C4-2B (cell line): ENCODE measurements around the gene CRHBP.

ENCODE experiments used
- ZFX ChIP-seq: fragments of 450-650 bp; IDR thresholded peaks from 2 replicates; pipeline ENCODE4 v1.6.1; 2017
- TF ChIP-seq, protein P1 (sequence below): fragments of 450-650 bp; conservative IDR thresholded peaks from 2 replicates; pipeline ENCODE4 v1.5.1; 2017; ENCODE audit warnings: mild to moderate bottlenecking

- TF ChIP-seq, protein P1, sequence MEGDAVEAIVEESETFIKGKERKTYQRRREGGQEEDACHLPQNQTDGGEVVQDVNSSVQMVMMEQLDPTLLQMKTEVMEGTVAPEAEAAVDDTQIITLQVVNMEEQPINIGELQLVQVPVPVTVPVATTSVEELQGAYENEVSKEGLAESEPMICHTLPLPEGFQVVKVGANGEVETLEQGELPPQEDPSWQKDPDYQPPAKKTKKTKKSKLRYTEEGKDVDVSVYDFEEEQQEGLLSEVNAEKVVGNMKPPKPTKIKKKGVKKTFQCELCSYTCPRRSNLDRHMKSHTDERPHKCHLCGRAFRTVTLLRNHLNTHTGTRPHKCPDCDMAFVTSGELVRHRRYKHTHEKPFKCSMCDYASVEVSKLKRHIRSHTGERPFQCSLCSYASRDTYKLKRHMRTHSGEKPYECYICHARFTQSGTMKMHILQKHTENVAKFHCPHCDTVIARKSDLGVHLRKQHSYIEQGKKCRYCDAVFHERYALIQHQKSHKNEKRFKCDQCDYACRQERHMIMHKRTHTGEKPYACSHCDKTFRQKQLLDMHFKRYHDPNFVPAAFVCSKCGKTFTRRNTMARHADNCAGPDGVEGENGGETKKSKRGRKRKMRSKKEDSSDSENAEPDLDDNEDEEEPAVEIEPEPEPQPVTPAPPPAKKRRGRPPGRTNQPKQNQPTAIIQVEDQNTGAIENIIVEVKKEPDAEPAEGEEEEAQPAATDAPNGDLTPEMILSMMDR, result no peak
- TF ChIP-seq ZFX, result no peak
Measured at GRCh38 chr5:76972689-76973088, 19.8 kb downstream of the CRHBP start.
